ENCODE data around the gene HDAC2. TPM values are rescaled to one million over a fixed set of nuclear protein-coding genes. Genes with fewer than 3 reads are reported as not detected.
"Not testable (repeated sequence)": the region's sequence is repeated elsewhere in the genome, so short reads cannot be mapped to it uniquely, and the experiment has no call there.

Gene HDAC2
- total RNA-seq, 4 donors from 2014 or later, result 44.1 to 70.9 (median 50.2) TPM

GRCh38 chr6:113921299-113921904 is 49.5 kb downstream of the HDAC2 start:
- Histone ChIP-seq H3K9me3 (no peaks in the 10 kb centered on the region), H3K27me3 (no peaks in the 10 kb centered on the region), H3K27ac (no peak overlapping the region), H3K4me3 (replicated peaks in 1 of 3) (no peak overlapping the region), H3K4me1 (peaks cover 0 to 5% of the 10 kb centered on the region in 2 donors), H3K36me3 (no peaks in the 10 kb centered on the region)
- TF ChIP-seq POLR2A (IDR thresholded peaks at IDR 0.05), result no peak
- TF ChIP-seq, protein P1, sequence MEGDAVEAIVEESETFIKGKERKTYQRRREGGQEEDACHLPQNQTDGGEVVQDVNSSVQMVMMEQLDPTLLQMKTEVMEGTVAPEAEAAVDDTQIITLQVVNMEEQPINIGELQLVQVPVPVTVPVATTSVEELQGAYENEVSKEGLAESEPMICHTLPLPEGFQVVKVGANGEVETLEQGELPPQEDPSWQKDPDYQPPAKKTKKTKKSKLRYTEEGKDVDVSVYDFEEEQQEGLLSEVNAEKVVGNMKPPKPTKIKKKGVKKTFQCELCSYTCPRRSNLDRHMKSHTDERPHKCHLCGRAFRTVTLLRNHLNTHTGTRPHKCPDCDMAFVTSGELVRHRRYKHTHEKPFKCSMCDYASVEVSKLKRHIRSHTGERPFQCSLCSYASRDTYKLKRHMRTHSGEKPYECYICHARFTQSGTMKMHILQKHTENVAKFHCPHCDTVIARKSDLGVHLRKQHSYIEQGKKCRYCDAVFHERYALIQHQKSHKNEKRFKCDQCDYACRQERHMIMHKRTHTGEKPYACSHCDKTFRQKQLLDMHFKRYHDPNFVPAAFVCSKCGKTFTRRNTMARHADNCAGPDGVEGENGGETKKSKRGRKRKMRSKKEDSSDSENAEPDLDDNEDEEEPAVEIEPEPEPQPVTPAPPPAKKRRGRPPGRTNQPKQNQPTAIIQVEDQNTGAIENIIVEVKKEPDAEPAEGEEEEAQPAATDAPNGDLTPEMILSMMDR (IDR thresholded peaks at IDR 0.05), result no peak
- intact Hi-C loops (cut with DNase I), result no loop called here
- DNase-seq, result no peak
- WGBS, 2 donors, result 93 to 94% methylated on average over 4 of the region's 4 CpGs

GRCh38 chr6:113920663-113921267 is 50.2 kb downstream of the HDAC2 start:
- H3K27me3 ChIP-seq, result no peaks in the 10 kb centered on the region
- no peaks in the 10 kb centered on the region for H3K36me3 ChIP-seq
- intact Hi-C loops (cut with DNase I), result no loop called here
- H3K4me3 ChIP-seq (replicated peaks in 1 of 3), result no peak overlapping the region
- no peak overlapping the region for H3K27ac ChIP-seq
- no peak for DNase-seq
- WGBS, 2 donors, result 58 to 78% methylated on average over 3 of the region's 3 CpGs
- no peak for TF ChIP-seq POLR2A (IDR thresholded peaks at IDR 0.05)
- TF ChIP-seq, protein P1 (IDR thresholded peaks at IDR 0.05), result no peak
- H3K4me1 ChIP-seq, result peaks cover 0 to 5% of the 10 kb centered on the region in 2 donors
- H3K9me3 ChIP-seq, result no peaks in the 10 kb centered on the region

GRCh38 chr6:113910285-113910684 is 60.7 kb downstream of the HDAC2 start:
- H3K4me1 ChIP-seq; intact Hi-C loops (cut with DNase I): not testable (repeated sequence)
- WGBS, 2 donors, result 71 to 83% methylated on average over 1 of the region's 1 CpG

DNA sequence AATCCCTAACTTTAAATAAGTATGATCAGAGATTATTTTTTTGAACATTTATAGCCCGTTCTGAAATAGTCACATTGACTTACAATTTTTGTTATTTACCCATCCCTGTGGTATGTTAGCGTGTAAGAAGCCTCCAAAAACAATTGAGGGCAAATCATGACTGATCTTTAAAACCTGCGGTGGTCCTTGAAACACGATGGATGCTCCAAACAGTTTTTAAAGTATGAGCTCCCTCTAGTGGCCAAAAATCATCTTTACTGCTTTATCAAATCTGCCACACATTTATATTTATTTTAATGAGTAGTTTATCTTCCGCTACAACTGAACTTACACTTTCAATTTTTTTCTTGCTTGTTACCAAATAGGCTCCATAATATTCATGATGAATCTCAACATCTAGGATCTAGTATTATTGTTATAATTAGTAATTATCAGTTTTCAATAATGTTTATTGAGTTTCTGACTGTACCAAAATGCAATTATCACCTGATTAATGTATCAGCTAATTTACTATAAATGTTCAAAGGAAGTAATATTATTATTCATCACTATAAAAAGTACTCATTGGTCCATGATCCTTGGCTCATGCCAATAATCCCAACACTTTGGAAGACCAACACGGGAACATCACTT is 61.6 kb downstream of the HDAC2 start:
- intact Hi-C loops (cut with DNase I), result no loop called here

More at GRCh38 chr6:113910285-113910684, 60.7 kb downstream of the HDAC2 start:
- not testable (repeated sequence) for H3K27me3 ChIP-seq; DNase-seq; H3K9me3 ChIP-seq; H3K27ac ChIP-seq; H3K4me3 ChIP-seq (replicated peaks in 1 of 3); H3K36me3 ChIP-seq

GRCh38 chr6:113908801-113909200 is 62.1 kb downstream of the HDAC2 start:
- Histone ChIP-seq H3K9me3 (no peaks in the 10 kb centered on the region), H3K27ac (no peak overlapping the region), H3K27me3 (no peaks in the 10 kb centered on the region), H3K36me3 (no peaks in the 10 kb centered on the region), H3K4me3 (replicated peaks in 1 of 3) (no peak overlapping the region), H3K4me1 (peaks cover 0 to 7% of the 10 kb centered on the region in 2 donors)
- 64 to 68% methylated on average over 3 of the region's 3 CpGs for WGBS, 2 donors
- no peak for DNase-seq
- TF ChIP-seq, protein P1 (IDR thresholded peaks at IDR 0.05), result no peak
- no peak for TF ChIP-seq POLR2A (IDR thresholded peaks at IDR 0.05)
- intact Hi-C loops (cut with DNase I), result no loop called here

More for the DNA sequence above, 61.6 kb downstream of the HDAC2 start:
- Histone ChIP-seq H3K4me1 (peaks cover 0 to 1% of the 10 kb centered on the region in 2 donors), H3K27ac (no peak overlapping the region), H3K36me3 (no peaks in the 10 kb centered on the region), H3K9me3 (no peaks in the 10 kb centered on the region), H3K27me3 (no peaks in the 10 kb centered on the region), H3K4me3 (replicated peaks in 1 of 3) (no peak overlapping the region)
- WGBS, 2 donors, result 20% methylated on average over 6 of the region's 6 CpGs
- DNase-seq, result no peak
- no peak for TF ChIP-seq POLR2A (IDR thresholded peaks at IDR 0.05)
- TF ChIP-seq, protein P1 (IDR thresholded peaks at IDR 0.05), result peak; percentile 30 to 77 (median 64)

Data from thyroid gland (tissue), 4 donors.